GM19372 (cell line): ENCODE data around the gene SIX1.

ENCODE experiments used
- ATAC-seq: cut with Tn5 transposase; IDR thresholded peaks from one replicate; pipeline ENCODE4 v1.9.1; 2021; ENCODE audit warnings: mild to moderate bottlenecking, low read depth, moderate library complexity; ENCODE audit not compliant: unreplicated experiment

SIX1 gene

DNA sequence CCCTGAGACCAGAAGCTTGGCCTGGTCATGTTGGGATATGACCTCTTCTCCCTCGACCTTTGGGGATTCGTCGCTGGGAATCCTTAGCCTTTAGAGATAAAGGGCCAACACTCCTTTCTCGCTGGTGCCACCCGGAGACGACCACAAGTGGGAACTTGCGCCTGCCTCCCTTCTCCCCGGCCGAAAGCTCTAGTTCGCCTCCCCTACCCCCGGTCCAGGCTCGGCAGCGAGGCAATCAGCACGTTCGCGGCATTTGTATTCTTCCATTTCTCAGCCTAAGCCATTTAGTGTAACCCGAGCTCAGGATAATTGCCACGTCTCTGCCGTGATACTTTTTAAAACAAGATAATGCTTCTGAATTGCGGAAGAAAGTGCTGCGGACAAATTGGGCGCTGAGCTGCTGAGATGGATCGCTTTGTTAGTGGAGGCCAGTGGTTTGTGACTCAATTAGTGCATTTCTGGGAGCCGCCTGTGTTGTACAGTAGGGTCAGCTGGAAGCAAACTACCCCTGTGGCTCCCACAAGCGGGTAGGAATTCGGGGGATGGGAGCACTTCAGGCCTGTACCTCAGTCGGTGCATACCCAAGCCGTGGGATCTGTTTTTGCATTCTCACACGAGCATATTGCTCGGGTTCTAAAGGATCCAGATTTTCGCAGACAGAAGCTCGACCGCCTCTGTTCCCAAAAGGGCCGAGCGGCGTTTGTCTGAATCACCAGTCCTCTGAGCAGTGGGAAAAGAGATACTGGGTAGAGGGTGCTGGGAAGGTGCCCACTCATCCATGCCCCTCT, 6.8 kb upstream of the SIX1 start:
- no peak for ATAC-seq

DNA sequence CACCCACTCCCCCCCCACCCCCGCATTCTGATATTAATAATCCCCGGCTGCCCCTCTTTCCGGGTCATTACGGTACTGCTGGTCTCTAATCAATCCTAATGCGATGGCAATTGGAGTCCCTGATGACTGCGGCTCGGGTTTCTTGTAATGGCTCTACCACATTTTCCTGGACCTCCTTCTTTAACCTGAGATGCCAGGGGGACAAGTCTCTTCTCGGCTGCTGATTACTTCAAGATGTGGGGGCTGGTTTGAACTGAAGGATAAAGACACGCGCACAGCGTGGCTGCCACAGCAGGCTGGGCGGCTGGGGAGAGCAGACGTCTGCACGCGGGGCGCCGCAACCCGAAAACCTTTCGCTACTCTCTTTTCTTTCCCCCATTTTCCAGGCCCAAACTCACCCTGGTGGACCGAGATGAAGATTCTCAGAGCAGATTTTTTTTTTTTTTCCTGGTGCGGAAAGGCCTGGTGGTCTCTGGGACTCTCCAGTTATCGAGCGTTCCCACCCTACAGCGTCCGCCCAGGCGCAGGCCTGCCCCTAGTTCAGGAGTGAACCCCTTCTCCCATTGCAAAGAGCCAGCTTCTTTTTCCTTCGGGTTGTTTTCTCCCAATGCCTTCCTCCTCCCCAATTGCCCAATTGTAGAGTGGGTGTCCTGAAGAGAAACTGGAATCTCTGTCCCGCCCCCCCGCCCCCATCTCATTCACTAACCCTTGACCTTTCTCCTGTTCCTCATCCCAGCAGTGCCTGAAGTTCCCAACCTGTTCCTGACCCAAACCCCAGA, 6.0 kb upstream of the SIX1 start:
- no peak for ATAC-seq

DNA sequence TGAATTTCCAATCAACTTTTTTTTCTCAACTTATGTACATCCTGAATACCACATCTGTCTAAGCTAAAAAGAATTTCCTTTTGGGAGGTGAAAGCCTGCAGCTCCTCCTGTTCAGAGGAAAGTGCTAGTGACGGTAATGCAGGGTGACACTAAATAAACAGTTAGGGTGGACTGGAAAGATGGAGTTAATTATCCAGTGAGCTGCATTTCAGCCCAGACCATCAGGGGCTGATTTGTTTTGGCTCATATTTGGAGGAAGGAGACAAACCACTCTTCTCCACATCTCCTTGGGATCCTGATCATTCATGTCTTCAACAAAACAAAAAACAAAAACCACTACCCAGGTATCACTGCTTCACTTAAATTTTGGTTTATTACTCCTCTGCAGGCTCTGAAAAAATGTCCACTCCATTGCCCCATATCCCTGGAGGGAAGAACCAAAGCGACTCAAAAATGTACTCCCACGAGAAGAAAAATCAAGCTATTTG, 5.1 kb upstream of the SIX1 start:
- ATAC-seq, result no peak

DNA sequence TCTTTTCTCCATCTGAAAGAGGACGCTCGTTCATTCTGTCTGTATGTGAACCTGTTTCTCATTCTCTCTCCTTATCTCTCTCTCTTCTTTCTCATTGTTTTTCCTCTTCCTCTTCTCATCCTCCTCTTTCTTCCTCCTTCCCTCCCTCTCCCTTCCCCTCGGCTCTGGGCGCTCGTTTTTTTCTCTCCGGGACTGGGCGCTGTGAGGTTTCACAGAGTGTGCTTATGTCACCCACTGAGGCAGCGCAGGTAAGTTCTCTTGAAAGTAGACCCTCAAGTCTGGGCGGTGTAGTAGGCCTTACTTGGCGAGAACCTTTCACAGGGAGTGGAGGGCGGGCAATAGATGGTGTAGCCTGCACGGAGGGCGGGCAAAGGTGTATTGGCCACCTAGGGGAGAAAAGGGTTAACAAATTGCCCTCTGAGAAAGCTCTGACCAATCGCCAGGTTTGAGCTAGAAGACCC, 4.5 kb upstream of the SIX1 start:
- ATAC-seq, result no peak

DNA sequence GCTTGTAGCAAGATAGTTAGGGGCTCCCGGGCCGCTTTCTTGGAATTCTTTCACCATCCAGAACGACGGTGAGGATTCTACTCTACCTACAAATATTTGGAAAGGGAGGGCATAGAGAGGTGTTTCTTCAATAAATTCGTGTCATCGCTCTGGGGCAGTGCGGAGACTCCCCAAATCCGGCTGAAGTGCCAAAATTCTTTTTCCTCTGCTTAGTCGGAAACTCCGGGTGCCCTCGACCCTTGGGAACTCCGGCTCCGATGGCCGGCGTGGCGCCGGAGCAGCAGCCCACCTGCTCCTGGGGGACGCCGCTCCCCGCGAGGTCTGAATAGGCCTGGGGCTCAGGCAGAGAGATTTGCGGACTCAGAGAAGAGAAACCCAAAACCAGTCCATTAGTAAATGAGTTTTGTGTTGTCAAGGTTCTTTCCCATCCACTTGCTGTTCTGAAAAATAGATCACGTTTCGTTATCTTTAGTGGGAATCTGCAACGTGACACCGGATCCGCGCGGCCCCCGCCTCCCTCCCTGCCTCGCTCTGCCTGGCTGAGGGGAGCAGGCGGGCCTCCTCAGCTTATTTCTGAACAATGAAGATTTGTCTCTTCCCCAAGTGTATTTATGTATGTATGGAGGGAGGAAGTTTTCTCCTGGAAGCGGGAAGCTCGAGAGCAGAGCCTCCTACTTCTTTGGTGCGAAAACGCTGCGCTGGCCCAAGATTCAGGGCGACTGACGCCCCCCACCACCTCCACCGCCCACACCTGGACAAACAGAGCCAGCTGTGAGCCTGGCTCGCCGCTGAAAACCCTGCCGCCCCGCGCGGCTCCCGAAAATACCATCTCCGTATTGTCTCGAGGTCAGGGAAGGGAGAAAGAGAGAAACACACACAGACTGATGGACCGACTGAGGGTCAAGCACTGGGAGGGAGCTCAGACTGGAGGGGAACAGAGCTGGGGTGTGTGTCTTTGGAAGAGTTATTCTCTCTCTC, 3.7 kb upstream of the SIX1 start:
- no peak for ATAC-seq

DNA sequence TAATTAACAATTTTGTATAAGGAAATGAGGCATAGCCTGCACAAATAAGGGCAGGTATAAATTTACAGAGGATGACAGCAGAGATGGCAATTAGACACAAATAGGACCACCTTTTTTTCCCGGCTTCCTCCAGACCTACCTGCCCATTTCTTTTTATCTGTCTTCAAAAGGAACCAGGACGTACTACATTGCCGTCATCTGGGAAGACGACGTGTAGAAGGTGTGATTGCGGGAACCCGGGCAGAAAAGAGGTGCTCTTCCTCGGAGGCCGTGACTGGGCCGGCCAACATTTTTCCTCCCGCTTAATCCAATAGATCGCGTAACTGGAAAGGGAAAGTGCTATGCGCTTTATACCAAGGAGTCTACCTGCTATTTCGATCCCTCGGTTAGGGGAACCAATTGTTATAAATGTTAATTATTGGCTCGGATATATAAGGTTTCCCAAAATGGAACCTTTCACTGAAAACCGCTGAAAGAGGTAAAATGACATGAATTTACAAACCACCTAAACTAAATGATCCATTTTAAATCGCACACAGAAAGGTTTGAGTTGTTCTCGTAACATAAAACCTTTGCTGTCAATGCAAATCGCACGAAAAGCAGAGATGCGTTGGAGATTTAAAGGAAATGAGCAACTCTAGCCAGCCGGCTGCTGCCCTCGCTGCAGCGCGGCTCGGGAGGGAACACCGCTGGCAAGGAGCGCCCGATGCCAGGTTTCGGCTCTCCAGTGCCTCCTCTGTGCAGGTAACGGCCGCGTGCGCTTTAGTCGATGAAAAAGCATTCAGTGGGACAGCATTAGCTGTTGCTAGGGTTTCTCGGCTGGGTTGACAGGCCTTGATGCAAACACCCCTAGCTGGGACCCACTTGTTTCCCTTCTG, 2.8 kb upstream of the SIX1 start:
- no peak for ATAC-seq

DNA sequence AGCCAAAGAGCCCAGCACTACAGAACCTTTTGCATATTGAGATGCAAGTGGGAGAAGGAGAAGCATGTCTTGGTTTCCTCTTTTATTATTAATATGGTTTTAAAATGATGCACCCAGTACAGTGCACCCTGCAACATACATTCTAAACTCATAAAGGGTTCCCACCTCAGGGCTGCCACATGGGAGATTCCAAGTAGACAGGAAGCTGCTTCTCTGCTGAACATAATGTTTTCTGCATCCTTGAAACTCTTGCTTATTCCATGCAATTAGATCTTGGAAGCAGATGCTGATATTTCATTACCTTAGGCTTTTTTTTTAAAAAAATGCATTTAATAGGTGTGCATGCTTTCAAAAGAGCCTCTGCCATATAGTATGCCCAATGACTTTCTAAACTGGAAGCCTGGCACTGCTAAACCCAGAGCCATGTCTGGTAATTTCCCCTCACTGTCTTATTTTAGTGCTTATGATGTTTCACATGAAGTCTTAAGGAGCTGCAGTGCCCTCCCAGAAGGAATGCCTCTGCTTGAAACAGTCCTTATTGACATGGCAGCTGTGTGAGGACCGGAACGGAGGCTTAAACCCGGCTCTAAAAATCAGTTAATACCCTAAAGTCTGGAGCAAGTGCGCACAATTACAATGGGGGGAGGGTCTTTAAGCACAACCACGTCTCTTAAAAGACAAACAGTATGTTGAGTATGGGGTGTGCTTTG, 2.0 kb upstream of the SIX1 start:
- ATAC-seq, result no peak

DNA sequence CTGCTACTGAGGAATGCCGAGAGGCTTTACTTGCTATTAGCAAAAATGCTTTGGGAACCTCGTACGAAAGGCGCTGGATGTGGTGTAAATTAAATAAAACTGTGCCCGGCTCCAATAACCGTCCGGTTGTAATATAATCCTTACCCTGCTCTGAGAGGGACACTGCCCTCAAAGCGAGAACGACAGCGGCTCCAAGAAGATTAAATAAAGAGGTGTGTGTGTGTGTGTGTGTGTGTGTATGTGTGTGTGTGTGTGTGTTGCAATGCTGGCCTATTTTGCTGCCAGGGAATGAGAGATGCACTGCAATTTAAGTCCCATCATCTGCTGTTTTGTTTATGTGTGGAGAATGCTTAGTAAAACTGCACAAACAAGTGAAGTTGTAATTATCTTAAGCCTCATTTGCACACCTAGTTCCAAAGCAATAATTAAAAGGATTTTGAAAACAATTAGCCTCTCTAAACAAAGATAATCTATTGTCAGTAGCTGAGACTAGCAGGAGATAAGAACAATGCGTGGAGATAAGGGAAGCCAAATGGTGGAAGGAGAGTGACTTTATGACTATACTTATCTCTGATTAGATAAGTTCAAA, 1.2 kb upstream of the SIX1 start:
- ATAC-seq, result no peak

DNA sequence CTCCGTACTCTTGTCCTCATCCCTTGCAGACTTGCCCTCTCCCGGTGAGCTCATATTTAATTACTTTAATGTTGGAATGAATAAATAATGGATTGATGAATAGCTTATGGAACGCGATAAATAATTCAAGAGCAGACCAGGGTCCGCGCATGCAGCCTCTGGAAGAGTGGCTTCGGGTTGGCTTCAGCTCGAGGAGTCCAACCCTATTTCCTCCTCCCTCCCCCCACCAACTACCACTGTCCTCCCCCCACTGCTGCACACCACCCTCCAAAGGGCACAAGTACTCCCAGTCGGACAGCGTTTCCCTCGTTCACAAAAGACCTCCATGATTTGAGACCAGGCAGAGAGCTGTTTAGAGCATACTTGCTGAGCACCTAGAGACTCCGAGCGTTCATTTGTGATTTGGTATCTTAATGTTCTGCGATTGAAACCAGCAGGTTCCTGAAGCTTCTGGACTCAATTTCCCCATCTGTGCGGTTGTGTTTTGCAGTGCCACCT, 647 bp upstream of the SIX1 start:
- ATAC-seq, result no peak

DNA sequence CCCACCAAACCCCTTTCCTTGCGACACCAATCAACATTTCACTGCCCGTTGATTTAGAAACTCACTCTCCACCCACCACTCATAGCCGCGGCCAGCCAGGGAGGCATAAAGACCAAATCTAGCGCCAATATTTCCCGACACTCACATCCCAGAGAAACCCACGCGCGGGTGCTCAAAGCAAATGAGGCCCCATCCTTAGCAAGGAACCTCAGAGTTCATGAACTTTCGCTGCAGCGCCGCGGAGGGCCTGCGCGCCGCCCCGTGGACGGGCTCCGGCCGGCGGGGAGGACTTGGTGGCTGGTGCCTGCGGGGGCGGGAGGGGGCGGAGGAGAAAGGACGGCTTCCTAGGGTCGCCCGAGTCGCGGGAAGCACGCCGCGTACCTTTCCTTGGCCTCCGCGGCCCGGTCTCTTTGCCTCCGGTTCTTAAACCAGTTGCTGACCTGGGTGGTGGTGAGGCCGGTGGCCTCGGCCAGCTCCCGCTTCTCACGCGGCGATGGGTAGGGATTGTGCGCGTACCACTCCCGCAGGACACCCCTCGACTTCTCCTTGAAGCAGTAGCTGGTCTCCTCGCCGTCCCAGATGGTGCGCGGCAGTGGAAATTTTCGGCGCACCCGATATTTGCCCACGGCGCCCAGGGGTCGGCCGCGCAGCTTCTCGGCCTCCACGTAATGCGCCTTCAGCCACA, 886 bp downstream of the SIX1 start:
- no peak for ATAC-seq

DNA sequence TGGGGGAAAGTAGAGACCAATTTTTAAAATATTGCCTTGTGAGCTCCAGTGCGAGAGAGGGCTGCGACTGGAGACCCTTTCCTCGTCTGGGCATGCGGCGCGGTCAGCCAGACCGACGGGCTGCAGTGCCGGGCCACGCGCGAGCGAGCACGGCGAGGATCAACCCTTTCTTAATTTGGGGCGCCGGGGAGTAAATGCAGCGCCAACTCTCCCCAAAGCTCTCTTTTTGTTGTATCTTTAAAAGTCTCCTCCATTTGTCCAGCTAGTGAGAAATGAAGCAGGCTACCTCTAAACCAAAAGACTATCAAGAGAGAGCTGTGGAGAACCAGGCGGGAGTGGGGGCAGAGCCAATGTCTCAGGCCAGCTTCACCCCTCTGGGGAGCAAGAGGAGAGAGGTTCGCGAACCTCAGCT, 1.4 kb downstream of the SIX1 start:
- no peak for ATAC-seq

DNA sequence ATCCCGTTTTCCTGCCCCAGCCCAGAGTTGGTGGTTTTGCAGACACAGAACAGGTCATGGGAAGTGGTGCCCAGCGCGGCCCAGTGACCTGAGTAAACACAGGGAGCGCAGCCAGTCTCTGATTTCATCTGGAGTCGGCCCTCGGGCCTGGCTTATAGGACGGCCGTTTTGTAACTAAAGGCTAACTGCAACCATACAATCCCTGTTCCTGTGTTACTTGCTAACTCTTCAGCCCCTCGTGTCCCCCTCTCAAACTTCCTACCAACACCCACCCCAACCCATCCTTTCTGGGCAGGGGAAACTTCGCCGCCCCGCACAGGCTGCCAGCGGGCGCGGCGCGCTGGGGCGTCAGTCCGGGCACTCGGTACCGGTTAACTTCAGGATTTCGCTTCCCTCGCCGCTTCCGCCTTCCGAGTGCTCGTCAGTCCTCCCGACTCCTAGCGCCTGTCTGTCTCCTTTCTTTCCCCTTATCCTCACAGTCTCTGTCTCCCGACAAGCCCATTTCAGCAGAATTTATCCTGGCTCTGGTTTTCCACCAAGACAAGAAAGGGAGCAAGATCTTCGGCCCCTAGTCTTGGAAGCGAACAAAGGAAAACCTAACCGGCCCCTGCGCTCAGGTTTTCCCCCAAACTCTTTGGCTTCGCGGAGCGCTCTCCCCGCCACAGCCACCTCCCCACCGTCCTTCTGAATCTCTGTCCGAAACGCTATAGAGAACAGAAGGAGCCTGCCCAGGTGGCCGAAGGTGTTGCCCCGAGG, 2.0 kb downstream of the SIX1 start:
- no peak for ATAC-seq

DNA sequence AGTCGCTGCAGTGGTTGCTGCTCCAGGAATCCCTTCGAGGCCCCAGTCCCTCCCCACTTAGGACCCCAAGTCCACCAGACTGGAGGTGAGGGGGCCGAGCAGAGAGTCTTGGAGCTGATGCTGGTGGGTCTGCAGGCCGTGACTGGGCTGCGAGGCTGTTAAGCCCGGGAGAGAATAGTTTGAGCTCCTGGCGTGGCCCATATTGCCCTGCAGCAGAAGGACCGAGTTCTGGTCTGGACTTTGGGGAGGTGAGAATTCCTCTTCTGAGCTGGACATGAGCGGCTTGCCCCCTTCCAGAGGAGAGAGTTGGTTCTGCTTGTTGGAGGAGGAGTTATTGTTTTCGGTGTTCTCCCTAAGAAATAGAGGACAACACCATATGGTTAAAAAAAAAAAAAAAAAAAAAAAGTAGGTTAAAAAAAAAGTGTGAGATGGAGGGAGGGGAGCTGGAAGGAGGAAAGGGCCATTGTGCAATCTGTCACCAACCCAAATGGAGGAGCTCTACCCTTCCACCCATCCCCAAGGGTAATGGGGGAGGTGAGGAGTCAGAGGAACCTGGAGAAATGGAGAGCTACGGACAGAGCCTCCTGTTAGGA, 3.0 kb downstream of the SIX1 start:
- no peak for ATAC-seq

DNA sequence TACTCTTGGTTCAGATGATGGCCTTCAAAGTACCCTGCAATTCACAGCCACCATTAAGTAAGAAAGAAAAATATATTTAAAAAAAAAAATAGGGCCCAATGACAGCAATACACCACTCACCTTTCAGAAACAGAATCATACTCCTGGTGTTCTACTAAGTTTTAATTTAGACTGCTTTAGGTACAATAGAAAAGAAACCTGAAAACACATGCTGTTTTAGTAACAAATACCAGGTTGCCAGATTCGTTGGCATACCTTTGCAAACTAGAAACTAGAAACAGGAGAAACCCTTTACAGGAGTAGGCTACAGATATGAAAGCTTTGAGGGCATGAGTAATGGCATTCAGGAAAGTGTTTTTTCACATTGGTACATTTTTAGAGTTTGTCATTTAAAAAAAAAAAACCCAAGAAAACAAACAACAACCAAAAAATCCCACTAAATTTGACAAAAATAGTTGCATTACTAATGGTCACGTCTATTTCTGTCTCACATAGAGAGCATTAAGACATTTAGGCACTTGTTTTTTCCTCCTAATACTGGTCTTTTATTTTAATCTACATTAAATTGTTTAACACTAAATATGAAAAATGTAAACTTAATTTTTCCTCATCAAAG, 4.0 kb downstream of the SIX1 start:
- ATAC-seq, result no peak

DNA sequence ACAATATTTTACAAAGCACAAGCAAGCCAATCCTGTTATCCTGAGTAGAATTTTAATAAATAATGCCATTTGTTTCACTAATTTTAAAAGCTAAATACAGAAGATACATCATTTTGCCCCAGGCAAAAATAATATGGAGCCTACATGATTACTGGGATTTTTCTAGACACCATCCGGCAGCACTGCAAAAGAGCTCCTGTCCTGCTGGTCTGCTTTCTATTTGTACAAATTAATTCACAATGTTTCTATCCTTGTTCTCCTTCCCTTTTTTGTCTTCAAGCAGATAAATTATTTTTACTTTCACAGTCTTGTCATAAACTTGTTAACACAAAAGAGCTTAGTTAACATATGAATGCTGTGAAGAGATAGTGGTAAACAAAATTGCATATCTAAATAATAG, 4.6 kb downstream of the SIX1 start:
- no peak for ATAC-seq
